Measurements from ENCODE around the gene POU6F2.

Gene POU6F2

DNA sequence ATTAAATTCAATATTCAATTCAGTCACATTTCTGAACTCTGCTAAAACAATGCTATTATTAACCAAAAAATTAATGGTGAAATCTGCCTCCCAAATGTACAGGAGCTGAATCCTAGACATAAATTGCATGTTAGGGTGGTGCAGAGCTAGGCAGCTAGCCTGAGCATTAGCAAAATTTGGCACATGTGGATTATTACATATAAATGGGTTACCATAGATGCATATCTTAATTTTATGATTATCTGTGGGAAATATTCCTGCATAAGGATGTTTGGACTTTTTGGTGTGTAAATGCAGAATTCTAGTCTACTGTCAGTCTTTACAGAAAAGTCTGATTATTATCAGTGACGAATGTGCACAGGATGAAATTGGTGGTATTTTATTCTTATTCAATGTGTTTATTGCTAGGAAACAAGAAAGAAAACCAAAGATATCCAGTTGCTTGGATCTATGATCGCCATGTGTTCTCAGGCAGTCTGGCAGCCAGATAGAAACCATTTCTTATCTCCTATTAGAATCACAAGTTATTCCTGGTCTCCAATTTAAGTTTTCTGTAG is 150.7 kb downstream of the POU6F2 start:
- Histone ChIP-seq H4K20me1 (ENCODE audit: control insufficient read depth, insufficient read depth, low read depth, low read length) (no peaks in the 10 kb centered on the region), H3K27ac (ENCODE audit: low read depth, low read length) (no peak overlapping the region), H3K79me2 (ENCODE audit: control insufficient read depth, low read length) (no peaks in the 10 kb centered on the region), H3F3A (ENCODE audit: control insufficient read depth, insufficient read depth) (no peaks in the 10 kb centered on the region), H3K4me3 (ENCODE audit: low read length) (no peak overlapping the region), H3K9me3 (ENCODE audit: control insufficient read depth, insufficient read depth, low read length) (no peaks in the 10 kb centered on the region), H3K4me2 (ENCODE audit: low read length) (no peak overlapping the region), H3K36me3 (ENCODE audit: control insufficient read depth, low read length) (no peaks in the 10 kb centered on the region), H3K27me3 (ENCODE audit: control insufficient read depth, low read length) (no peaks in the 10 kb centered on the region), H3K9me2 (replicated peaks; ENCODE audit: control insufficient read depth, low read length) (no peaks in the 10 kb centered on the region), H3K4me1 (ENCODE audit: control insufficient read depth, low read length) (no peaks in the 10 kb centered on the region)
- no peak for TF ChIP-seq EZH2phosphoT487 (IDR thresholded peaks at IDR 0.05; ENCODE audit: borderline replicate concordance, low read length)
- TF ChIP-seq, protein P1, sequence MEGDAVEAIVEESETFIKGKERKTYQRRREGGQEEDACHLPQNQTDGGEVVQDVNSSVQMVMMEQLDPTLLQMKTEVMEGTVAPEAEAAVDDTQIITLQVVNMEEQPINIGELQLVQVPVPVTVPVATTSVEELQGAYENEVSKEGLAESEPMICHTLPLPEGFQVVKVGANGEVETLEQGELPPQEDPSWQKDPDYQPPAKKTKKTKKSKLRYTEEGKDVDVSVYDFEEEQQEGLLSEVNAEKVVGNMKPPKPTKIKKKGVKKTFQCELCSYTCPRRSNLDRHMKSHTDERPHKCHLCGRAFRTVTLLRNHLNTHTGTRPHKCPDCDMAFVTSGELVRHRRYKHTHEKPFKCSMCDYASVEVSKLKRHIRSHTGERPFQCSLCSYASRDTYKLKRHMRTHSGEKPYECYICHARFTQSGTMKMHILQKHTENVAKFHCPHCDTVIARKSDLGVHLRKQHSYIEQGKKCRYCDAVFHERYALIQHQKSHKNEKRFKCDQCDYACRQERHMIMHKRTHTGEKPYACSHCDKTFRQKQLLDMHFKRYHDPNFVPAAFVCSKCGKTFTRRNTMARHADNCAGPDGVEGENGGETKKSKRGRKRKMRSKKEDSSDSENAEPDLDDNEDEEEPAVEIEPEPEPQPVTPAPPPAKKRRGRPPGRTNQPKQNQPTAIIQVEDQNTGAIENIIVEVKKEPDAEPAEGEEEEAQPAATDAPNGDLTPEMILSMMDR (IDR thresholded peaks at IDR 0.05; ENCODE audit: low read depth, low read length, poor library complexity, severe bottlenecking), result no peak

DNA sequence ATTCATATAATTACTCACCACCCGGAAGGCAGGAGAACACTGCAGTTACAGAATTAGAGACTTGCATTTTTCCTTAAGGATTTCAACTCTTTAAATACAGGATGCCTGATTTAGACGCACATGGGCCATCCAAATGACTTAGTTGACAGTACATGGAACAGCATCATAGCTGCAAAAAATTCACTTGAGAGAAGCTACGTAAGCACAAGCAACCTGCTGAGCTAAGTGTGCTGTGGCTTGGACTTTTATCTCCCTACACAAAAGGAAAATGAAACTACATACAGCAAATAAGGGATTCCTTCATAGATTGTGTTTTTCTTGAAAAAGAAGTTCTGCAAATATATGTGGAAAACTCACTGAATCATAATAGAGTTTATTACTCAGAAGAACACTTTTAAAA is 152.6 kb downstream of the POU6F2 start:
- Histone ChIP-seq H3F3A (ENCODE audit: control insufficient read depth, insufficient read depth) (no peaks in the 10 kb centered on the region), H3K9me2 (replicated peaks; ENCODE audit: control insufficient read depth, low read length) (no peaks in the 10 kb centered on the region), H3K4me2 (ENCODE audit: low read length) (no peak overlapping the region), H3K4me1 (ENCODE audit: control insufficient read depth, low read length) (no peaks in the 10 kb centered on the region), H3K79me2 (ENCODE audit: control insufficient read depth, low read length) (no peaks in the 10 kb centered on the region), H3K27me3 (ENCODE audit: control insufficient read depth, low read length) (no peaks in the 10 kb centered on the region), H3K36me3 (ENCODE audit: control insufficient read depth, low read length) (no peaks in the 10 kb centered on the region), H3K9me3 (ENCODE audit: control insufficient read depth, insufficient read depth, low read length) (no peaks in the 10 kb centered on the region), H3K27ac (ENCODE audit: low read depth, low read length) (no peak overlapping the region), H3K4me3 (ENCODE audit: low read length) (no peak overlapping the region), H4K20me1 (ENCODE audit: control insufficient read depth, insufficient read depth, low read depth, low read length) (no peaks in the 10 kb centered on the region)
- TF ChIP-seq, protein P1 (IDR thresholded peaks at IDR 0.05; ENCODE audit: low read depth, low read length, poor library complexity, severe bottlenecking), result no peak
- TF ChIP-seq EZH2phosphoT487 (IDR thresholded peaks at IDR 0.05; ENCODE audit: borderline replicate concordance, low read length), result no peak

DNA sequence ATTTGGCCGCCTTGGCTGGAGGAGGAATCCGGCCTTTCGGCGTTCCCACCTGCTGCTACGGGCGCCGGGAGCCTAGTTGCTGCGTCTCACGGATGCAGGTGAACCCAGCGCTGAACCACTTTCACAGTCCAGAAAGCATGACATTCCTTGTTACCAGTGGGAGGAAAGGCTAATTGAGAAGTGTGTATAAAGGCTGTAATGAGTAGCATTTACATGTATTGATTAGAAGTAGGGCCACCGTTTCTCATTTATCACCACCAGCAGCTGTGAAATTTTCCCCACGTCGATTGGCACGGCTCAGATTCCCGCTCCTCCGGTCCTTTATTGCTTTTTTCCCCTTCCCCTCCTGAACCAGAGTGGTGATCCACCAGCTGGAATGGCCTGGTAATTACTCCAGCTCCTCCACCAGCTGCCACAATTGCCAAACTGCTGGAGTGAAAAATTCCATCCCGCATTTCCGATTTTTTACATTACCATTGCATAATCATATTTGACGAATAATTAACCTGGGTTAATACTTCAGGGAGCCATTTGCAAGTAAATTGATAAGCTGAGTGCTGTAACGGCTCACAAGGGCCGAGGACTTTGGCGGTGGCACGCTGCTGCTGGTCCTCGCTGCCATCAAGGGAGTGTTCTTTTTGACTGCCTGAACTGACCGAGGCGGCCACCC is 153.3 kb downstream of the POU6F2 start:
- Histone ChIP-seq H3K4me3 (ENCODE audit: low read length) (no peak overlapping the region), H3K4me2 (ENCODE audit: low read length) (no peak overlapping the region), H3K79me2 (ENCODE audit: control insufficient read depth, low read length) (no peaks in the 10 kb centered on the region), H3K4me1 (ENCODE audit: control insufficient read depth, low read length) (no peaks in the 10 kb centered on the region), H3F3A (ENCODE audit: control insufficient read depth, insufficient read depth) (no peaks in the 10 kb centered on the region), H3K9me3 (ENCODE audit: control insufficient read depth, insufficient read depth, low read length) (no peaks in the 10 kb centered on the region), H3K27ac (ENCODE audit: low read depth, low read length) (no peak overlapping the region), H3K27me3 (ENCODE audit: control insufficient read depth, low read length) (no peaks in the 10 kb centered on the region), H3K9me2 (replicated peaks; ENCODE audit: control insufficient read depth, low read length) (no peaks in the 10 kb centered on the region), H3K36me3 (ENCODE audit: control insufficient read depth, low read length) (no peaks in the 10 kb centered on the region), H4K20me1 (ENCODE audit: control insufficient read depth, insufficient read depth, low read depth, low read length) (no peaks in the 10 kb centered on the region)
- TF ChIP-seq, protein P1 (IDR thresholded peaks at IDR 0.05; ENCODE audit: low read depth, low read length, poor library complexity, severe bottlenecking), result no peak
- no peak for TF ChIP-seq EZH2phosphoT487 (IDR thresholded peaks at IDR 0.05; ENCODE audit: borderline replicate concordance, low read length)

All from DOHH2 (cell line).